CD4-positive, alpha-beta T cell treated with Interferon gamma for 1 hour (primary cell): ENCODE measurements around the gene PDE6D.

Experiments
- DNase-seq: peaks from one replicate; pipeline ENCODE4 v3.0.0-alpha.2; 2020

The PDE6D gene

DNA sequence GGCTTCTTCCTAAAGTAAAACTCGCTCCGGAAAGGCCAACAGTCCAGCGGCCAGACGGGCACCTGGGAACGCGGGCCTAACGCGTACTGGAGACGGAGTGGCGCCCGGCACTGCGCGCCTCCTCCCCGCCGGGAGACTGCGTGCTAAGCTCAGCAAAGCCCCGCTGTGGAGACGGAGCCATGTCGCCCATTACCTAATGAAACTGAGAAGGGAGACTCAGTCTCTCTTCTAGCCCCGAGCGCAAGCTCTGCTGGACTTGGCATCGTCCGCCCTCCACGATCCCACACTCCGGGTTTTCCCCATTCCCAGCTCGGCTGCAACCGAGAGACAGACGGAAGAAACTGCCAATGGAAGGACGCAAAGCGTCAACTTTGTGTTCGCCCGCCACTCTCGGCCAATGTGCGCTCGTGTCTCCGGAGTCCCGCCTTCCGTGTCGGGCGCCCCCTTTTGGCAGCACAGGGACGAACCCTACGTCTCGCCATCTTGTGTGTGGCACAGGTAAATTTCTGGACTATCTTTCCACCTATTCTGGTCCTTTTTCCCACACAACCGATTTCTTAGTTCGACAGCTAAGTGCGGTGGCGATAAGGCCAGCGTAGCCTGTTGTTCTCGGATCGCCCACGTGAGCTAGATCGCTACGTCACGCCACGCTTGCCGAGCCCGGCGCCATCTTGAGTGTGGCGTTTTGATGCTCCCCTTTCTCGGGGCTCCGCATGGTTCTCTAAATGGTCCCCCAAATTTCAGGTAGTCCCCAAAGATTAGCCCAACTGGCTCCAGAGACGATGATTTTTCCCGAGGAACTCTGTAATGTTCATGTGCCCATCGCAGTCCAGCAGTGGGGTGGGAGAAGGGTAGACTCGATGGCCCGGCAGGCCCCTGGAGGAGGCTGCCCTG, 74.1 kb downstream of the PDE6D start:
- peak; percentile 97 for DNase-seq

DNA sequence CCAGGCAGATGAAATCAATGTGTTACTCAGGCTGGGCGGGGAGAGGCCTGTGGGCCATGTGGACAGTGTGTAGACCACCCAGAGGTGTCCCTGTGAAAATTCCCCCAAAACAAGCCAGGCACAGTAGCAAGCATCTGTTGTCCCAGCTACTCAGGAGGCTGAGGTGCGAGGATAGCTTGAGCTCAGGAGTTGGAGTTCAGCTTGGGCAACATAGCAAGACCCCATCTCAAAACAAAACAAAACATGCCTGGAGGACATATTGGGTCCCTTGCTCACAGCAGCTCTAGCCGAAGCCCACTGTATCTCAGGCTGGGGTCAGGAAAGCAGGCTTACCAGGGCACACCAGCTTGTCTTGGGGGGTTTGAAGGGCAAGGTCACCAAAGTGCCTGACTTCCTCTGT, 77.1 kb downstream of the PDE6D start:
- no peak for DNase-seq

DNA sequence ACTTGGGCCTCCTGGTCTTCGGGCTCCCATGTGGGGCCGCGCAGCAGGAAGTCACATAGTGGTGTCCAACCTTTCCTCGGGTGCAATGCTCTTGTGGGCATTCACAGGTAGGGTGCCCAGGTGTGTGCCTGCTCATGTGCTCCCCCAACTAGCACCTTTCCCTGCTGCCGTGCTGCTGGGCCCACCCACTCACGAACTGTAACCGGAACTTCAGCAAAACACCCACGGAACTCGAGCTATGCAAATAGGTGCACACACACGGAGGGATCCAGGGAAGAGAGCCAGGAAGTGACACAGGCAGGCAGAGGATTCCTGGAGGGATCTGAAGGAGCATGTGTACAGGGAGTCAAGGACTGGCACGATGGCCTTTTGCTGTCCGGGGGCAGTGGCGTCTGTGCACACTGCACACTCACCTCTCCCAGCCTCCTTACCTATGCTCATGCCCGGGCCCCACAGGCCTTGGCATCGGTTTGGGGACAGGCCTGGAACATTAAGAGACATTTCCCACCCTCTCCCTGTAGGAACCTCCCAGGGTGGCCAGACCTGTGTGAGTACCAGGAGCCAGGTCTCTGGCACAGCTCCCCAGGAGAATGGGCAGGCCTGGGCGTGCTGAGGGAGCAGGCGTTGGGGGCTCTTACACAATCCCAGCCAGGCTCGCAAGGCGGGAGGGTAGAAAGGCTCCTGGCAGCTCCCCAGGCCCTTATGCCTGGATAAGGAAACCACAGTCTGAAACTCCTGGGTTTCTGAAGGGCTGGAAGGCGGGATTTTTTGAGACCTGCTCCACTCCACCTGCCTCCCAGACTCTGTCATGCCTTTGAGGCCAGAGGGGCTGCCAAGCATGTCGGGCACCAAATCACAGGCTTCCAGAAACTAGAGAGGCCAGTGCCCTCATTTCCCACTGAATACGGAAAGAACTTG, 79.4 kb downstream of the PDE6D start:
- no peak for DNase-seq

DNA sequence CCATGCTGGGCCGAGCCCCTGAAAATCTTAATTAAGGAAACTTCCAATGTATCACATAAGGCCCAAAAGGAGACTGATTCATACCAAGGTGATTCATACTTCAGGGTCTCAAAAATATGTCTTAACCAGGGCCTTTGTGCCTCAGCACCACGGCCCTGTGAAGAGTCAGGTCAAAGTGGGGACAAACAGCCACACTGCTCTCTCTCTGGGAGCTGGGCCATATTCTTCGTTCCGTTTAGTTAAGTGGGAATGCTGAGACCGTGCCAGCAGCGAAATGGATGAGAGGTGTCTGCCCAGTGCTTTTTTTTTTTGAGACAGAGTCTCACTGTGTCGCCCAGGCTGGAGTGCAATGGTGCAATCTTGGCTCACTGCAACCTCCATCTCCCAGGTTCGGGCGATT, 82.1 kb downstream of the PDE6D start:
- no peak for DNase-seq

DNA sequence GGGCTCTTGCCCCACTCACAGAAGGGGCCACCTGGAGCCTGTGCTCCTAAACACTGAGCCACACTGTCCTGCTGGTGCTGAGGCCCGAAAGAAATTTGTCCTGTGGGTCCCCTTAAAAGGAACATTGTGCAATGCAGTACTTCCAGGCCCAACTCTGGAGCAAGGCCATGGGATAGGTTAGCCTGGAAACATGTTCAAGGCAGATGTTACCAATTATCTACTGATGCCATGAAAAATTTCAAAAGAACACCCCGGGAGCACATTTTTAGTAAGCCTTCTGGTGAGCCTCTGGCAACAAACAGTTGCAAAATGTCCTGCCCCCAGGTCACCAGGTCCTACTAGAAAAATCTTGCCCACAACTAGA, 85.1 kb downstream of the PDE6D start:
- DNase-seq = no peak

DNA sequence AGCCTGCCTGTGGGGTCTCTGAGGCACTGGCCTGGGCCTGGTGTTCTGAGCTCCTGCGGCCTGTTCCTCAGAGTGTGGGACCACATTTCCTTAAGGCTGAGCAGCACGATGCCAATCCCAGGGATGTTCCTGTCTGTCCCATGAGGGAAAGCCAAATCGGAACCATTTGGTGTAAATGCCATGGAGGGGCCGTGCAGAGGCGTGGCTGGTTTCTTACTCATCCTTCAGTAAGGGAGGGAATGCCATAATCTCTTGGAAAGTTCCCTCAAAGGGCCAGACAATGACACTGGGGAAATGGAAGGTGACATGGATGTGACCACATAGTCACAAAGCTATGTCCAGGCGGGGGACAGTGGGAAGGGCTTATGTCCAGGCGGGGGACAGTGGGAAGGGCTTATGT, 87.1 kb downstream of the PDE6D start:
- DNase-seq = no peak

DNA sequence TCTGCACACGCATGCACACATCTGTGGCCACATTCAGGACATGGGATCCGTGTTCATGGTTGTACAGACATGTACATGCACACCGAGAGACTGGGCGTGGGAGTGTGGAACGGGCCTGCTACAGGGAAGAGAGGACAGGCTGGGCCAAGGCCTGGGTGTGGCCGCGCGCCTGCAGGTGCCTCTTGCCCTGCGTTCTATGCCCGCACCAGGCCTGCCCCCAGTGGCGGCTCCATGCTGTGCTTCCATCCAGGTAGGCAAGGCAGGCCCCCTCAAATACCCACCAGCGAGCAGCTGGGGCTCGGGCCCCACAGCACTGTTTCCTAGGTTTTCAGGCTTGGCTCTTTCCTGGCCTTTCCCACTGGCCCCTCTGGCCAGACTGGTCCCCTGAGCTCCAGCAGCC, 88.2 kb downstream of the PDE6D start:
- DNase-seq = no peak

DNA sequence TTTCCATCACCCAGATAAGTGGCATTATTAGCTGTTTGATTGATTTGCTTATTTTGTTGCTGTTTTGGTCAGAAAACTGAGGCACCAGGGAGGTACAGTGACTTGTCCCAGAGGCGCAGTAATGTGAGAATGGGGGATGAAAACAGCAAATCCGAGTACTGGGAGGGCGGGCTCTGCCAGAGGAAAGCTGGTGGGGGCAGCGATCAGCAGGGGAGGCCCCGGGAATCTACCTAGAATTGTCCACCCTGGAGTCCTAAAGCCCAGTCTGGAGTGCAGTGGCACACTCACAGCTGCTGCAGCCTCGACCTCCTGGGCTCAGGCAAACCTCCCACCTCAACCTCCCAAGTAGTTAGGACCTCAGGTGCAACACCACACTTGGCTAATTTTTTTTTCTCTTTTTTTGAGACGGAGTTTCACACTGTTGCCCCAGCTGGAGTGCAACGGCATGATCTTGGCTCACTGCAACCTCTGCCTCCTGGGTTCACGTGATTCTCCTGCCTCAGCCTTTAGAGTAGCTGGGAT, 89.8 kb downstream of the PDE6D start:
- no peak for DNase-seq

DNA sequence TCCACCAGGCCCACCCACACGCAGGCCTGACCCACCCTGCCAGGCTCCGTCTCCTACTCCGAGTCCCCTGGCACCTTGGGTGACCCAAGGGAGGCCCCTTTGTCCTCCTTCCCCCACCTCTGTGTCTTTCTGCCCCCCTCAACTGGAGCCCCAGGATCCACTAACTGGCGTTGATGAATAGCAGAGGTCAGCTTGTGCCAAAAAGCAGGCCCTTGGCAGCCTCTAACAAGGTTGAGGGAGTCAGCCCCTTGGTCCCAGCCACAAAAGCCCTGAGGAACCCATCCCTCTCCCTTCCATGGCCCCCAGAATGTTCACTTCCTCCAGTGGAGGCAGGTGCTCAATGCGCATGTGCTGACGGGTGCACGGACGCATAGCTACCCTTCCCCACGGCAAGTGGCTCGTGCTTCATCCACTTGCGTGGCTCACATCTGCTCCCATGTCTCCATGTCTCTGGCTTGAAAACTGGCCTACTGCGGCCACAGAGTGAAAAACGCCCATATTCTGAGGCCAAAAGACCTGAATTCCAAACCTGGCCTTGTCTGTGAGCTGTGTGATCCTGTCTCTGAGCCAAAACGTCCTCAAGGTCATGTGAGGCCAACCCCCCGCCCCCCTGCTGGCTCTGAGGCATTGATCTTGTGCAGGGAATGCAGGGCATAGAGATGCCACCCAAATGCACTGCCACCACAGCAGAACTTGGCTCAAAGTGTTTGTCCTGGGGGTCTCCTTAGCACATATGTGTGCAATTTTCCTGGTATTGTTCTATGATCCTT, 91.8 kb downstream of the PDE6D start:
- no peak for DNase-seq

DNA sequence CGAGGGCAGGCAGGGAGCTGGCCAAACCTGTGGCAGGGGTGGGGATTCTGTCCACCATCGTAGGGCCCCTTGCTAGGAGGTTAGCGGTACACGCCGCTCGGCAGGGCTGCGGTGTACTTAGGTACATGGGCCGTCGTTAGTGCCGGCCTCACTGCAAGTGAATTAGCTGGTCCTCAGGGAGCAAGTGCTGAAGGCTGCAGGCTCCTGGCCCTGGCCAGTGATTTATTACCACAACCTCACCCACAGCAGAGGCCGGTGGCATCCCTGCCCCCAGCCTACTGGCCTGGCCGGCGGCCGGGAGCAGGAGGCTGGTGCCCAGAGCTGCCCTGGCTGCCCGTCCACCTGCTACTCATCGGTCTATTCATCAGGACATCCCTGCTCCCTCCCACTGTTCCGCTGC, 92.4 kb downstream of the PDE6D start:
- DNase-seq = no peak

DNA sequence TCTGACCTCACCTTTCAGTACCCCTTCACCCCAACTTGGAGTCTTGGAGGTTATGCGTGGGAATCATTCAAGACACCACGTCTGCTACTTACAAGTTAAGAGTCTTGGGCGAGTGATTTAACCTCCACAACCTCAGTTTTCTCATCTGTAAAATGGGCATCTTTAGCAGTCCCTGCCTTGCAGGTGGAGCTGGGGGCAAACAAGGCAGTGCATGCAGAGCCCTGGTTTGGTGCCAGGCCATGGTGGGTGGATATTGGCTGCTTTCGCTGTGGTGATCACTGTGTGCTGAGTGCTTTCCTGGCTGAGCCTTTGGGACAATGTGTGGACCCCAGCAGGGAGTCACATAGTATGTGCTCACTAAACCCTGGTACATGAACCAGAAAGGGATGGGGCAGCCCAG, 93.1 kb downstream of the PDE6D start:
- no peak for DNase-seq

DNA sequence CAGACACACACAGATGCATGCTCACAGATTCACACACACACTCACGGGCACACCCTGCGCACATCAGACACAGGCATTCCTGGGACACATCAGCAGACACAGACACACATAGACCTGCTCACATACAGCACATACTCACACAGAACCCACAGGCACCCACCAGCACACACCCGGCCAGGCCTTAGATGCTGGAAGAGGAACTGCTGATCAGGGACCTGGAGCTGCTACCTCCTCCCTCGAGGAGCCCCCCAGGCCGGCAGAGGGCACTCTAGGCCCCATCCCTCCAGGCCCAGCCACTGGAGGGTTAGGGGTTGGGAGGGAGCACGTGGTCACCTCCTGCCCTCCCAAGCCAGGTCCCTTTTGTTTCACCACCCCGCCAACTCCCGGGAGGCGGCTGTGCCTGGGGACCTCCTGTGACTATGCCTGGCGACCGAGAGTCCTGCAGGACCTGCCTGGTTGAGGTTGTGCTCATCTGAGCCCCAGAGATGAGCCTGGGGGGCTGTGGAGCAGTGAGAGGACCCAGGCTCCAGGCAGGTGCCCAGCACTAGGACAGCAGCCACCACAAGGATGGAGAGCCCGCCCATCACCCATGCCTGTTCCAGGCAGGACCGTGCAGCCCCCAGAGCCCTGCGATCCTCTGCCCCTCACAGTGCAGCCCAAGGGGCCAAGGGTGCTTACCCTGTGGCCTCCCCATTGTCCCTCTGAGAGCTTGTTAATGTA, 93.8 kb downstream of the PDE6D start:
- DNase-seq = peak; percentile 76

DNA sequence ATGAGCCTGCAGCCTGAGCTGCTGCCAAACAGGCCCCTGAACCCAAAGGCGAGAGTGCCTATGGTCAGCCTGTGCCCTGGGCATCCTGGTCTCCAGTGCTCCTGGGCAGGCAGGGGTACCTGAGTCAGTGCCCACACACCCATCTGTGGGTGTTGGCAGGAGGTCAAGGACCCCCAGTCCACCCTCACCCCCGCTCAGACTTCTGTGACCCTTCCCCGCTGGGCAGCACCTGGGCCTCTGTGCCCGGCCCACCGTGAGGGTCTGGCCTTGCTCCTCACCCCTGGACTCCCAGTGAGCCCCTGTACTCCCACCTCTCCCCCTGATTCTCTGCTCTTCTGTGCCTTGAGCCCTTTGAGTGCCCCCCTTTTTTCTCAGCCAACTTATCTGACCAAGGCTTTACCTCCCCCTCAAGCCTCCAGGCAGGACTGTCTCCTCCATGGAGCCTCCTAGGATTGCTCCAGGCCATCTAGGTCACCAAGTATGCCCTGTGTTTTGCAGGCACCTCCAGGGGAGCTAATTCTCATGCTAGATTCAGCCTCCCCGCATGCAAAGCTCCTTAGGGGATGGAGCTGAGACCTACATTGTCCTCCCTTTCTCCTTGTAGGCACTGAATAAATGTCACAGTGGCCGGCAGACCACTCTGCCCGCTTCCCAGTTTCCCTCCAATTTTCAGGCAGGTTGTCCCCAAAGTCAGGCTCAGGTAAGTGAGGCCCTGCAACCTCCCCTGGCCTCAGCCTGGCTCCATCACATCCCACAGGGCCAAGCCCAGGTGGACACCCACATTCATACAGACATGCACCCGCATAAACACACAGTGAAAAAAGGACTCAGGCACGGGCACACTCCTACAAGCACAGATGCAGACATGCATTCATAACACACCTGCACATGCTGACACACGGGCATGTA, 94.6 kb downstream of the PDE6D start:
- DNase-seq = no peak

DNA sequence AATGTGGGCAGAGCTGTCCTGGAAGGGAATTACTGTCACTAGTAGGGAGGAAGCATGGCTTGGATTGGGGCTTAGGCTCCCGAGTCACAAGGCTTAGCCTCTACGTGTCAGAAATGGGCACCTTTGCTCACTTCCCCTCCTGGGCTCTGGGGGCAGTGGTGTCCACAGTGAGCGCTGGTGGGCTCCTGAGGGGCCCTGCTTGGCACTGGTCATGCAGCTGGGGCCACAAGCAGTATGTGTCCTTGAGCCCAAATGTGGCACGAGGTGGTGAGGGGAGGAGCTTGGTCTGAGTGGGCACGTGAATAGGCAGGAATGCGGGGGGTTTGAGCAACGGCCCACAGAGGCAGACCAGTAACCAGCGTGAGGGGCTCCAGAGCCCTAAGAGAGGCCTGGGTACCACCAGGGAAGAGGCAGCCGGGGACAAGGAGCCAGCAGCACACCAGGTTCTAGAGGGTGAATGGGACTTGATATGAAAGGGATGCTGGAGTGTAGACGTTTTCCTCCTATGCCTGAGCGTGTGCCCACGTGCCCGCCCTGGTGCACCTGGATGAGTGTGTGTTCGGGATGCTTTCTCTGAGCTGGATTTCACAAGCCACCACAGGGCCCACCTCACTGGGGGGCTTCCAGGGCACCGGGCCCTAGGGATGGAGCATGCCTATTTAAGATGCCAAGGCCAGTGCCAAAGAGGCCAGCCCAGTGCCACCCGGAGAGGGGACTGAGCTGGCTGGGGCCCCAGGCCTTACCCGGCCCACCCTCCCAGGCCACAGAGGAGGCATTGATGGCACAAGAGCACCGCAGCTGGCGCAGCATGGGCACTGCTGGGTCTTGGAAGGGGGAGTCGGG, 95.5 kb downstream of the PDE6D start:
- no peak for DNase-seq

DNA sequence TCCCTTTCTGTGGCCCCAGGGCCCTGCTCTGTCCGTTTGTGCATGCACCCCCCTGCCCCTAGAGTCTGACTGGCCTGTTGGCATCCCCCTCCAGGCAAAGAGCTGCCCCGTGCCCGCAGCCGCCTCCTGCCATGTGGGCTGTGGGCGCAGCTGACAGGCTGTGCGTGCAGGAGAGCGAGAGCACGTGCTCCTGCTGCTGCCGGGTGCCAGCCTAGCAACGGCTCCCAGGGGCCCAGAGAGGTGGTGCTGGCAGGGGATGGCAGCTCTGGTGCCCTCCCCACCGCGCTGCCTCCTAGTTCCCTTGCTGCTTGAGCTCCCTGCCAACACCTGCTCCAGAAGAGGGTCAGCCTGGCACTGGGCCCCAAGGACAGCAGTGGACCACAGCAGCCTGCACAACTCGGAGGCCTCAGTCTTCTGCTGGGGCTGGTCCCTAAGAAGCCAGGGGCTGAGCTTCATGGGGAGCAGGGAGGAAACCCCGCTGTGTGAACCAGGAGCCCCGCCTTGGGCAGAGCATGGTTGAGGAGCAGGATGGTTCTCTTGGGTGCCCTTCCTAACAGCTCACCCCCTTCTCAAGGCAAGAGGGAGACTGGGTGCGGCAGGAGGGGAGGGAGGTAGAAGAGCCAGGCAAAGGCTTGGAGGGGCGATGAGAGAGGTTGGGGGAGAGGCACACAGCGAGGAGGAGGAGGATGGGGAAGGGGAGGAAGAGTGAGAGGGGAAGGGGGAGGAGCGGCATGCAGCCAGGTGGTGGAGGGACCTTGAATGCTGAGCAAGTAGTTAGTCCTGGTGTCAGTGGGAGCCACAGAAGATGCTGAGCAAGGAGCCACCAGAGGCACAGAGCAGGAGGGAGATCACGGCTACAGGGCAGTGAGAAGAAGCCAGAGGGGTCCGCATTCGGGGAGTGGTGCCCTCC, 96.5 kb downstream of the PDE6D start:
- no peak for DNase-seq

DNA sequence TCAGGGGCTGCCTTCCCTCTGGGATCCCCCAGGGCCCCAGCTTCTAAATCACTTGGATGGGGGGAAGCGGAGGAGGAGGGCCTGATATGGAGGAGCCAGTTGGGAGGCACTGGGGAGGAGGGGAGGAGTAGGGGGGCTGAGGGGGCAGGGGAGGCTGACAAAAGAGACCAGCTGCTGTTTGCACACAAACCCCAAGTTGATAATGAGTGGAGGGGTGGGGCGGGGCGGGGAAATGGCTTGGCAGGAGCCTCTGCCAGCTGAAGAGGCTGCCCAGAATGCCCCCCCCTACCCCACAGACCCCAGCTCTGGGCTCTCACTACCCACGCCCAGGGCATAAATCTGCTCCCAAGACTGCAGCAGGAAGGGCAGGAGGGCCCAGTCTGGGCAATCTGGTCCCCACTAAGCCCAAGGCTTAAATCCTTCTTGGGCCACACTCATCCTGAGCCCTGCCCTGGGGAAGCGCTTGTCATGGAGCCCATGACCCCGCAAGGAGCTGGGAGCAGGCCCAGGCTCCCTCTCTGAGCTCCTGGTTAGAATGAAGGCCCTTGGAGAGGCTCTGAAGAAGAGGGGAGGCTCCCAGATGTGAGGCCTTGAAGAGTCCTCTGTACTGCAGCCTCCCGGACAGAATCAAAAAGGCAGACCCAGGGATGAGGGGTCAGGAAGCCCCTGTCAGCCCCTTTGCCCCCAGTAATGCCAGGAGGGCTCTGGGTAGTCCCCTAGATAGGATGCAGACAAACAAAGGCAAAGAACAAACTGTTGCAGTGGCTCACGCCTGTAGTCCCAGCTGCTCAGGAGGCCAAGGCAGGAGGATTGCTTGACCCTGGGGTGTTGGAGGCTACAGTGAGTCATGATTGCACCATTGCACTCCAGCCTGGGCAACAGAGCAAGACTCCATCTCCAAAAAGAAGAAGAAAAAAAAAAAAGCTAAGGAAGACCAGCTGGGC, 97.5 kb downstream of the PDE6D start:
- DNase-seq = no peak

DNA sequence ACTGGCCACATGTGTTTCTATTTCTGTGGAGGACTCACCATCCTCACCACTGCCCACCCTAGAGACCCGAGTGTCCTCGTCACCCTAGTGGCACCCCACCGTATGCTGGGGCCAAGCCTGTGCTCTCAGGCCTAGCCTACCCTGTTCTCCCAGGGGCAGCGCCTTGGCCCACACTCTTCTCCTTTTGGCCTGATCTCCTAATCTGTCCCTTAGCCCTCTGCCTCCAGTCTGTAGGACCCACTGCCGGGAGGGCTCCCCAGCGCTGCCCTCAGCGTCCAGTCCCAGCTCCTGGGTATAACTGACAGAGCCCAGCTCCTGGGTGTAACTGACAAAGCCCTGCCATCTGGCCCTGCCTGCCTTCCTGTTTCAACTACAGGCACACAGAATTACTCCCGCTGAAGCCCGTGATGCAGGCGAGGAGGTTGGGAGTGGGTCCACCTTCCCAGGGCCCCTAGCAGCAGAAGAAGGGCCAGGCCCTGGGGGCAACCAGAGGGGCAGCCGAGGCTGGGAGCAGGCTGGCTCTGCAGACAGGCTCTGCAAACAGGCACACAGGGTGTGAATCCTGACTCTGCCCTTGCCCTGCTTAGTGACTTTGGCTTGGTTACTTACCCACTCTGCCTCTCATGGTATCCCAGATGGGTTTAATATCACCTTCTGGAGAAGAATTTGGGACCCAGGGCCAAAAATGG, 98.3 kb downstream of the PDE6D start:
- DNase-seq = no peak
